ENCODE data around the gene ALKBH1.
"Not testable (repeated sequence)": the region's sequence is repeated elsewhere in the genome, so short reads cannot be mapped to it uniquely, and the experiment has no call there.

The ALKBH1 gene

DNA sequence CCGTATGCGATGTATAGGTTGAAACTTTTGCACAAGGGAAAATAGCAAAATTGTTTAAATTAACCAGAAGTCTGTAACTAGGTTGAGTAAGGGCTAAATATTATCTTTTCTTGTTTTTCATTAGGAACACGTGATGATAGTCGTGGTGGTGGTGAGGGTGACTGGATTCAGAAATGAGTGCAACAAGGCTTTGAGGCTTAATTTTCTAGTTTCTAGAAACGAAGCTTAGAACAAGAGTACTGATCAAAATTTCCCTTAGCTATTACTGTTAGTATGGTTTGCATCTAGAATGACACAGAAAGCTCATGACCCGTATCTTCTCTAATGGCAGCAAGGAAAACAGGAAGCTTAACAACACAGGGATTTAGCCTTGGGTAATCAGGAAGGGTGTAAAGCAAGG, 7.1 kb upstream of the ALKBH1 start:
- H3K9me3 Mint-ChIP-seq, result no peaks in the 10 kb centered on the region
- no peak for ATAC-seq (replicated peaks; ENCODE audit: extremely low read depth, poor library complexity, severe bottlenecking)
- DNase-seq (ENCODE audit: low spot score in 2 of 2), result no peak
- no peak overlapping the region for H3K4me3 Mint-ChIP-seq
- peaks cover 12% of the 10 kb centered on the region for H3K4me1 Mint-ChIP-seq
- H3K27ac Mint-ChIP-seq (ENCODE audit: low read depth), result peak overlapping the region; percentile 58
- peaks cover 80% of the 10 kb centered on the region for H3K36me3 Mint-ChIP-seq (ENCODE audit: insufficient read depth)
- H3K27me3 Mint-ChIP-seq, result no peaks in the 10 kb centered on the region

- Mint-ChIP-seq H3K4me3 (no peak overlapping the region), H3K36me3 (ENCODE audit: insufficient read depth) (peaks cover 54% of the 10 kb centered on the region), H3K27me3 (no peaks in the 10 kb centered on the region), H3K4me1 (peaks cover 40% of the 10 kb centered on the region), H3K27ac (ENCODE audit: low read depth) (no peak overlapping the region), H3K9me3 (no peaks in the 10 kb centered on the region)
- ATAC-seq (replicated peaks; ENCODE audit: extremely low read depth, poor library complexity, severe bottlenecking) (no peak), DNase-seq (ENCODE audit: low spot score in 2 of 2) (no peak)
These were observed 2.5 kb upstream of the ALKBH1 start for GRCh38 chr14:77710364-77710763.

DNA sequence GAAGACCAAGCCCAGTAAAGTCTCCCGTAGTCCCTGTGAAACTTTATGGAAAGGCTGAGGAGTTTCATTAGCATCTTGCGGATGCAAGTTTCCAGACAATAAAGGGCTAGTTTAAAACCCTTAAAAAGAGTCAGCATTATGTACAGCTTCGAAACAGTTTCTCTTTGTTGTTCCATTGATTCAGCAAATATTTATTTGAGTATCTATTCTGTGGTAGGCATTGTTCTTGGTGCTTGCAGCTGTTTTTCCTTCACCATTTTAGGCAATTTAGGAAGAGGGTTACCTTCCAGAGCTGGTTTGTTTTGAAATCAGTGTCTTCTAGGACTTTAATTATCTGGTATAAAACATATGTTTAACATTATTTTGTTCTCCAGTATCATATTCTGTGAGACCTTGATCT, 1.6 kb upstream of the ALKBH1 start:
- no peak for ATAC-seq (replicated peaks; ENCODE audit: extremely low read depth, poor library complexity, severe bottlenecking)
- Mint-ChIP-seq H3K4me1 (peaks cover 34% of the 10 kb centered on the region), H3K27ac (ENCODE audit: low read depth) (no peak overlapping the region), H3K27me3 (no peaks in the 10 kb centered on the region), H3K9me3 (no peaks in the 10 kb centered on the region), H3K4me3 (peak overlapping the region; percentile 87), H3K36me3 (ENCODE audit: insufficient read depth) (peaks cover 46% of the 10 kb centered on the region)
- DNase-seq (ENCODE audit: low spot score in 2 of 2), result no peak

GRCh38 chr14:77708749-77709148, 926 bp upstream of the ALKBH1 start:
- Mint-ChIP-seq H3K27ac (ENCODE audit: low read depth) (peak overlapping the region; percentile 94), H3K9me3 (no peaks in the 10 kb centered on the region), H3K4me1 (peaks cover 34% of the 10 kb centered on the region), H3K4me3 (peak overlapping the region; percentile 87), H3K36me3 (ENCODE audit: insufficient read depth) (peaks cover 48% of the 10 kb centered on the region), H3K27me3 (no peaks in the 10 kb centered on the region)
- DNase-seq (ENCODE audit: low spot score in 2 of 2) (no peak), ATAC-seq (replicated peaks; ENCODE audit: extremely low read depth, poor library complexity, severe bottlenecking) (no peak)

GRCh38 chr14:77707355-77707723, 484 bp downstream of the ALKBH1 start:
- Mint-ChIP-seq H3K4me1 (peaks cover 34% of the 10 kb centered on the region), H3K27me3 (no peaks in the 10 kb centered on the region), H3K36me3 (ENCODE audit: insufficient read depth) (peaks cover 49% of the 10 kb centered on the region), H3K9me3 (no peaks in the 10 kb centered on the region), H3K27ac (ENCODE audit: low read depth) (peak overlapping the region; percentile 94), H3K4me3 (peak overlapping the region; percentile 87)
- DNase-seq (ENCODE audit: low spot score in 2 of 2) (no peak), ATAC-seq (replicated peaks; ENCODE audit: extremely low read depth, poor library complexity, severe bottlenecking) (peak; percentile 29)

- Mint-ChIP-seq H3K27ac (ENCODE audit: low read depth) (no peak overlapping the region), H3K4me1 (no peaks in the 10 kb centered on the region), H3K4me3 (no peak overlapping the region), H3K36me3 (ENCODE audit: insufficient read depth) (peaks cover 43% of the 10 kb centered on the region), H3K27me3 (no peaks in the 10 kb centered on the region), H3K9me3 (no peaks in the 10 kb centered on the region)
- no peak for ATAC-seq (replicated peaks; ENCODE audit: extremely low read depth, poor library complexity, severe bottlenecking)
- no peak for DNase-seq (ENCODE audit: low spot score in 2 of 2)
These were observed 16.6 kb downstream of the ALKBH1 start for GRCh38 chr14:77691259-77691658.

- ATAC-seq (replicated peaks; ENCODE audit: extremely low read depth, poor library complexity, severe bottlenecking), result no peak
- H3K27me3 Mint-ChIP-seq, result no peaks in the 10 kb centered on the region
- H3K27ac Mint-ChIP-seq (ENCODE audit: low read depth), result no peak overlapping the region
- DNase-seq (ENCODE audit: low spot score in 2 of 2), result no peak
- H3K36me3 Mint-ChIP-seq (ENCODE audit: insufficient read depth), result peaks cover 19% of the 10 kb centered on the region
- no peaks in the 10 kb centered on the region for H3K4me1 Mint-ChIP-seq
- no peaks in the 10 kb centered on the region for H3K9me3 Mint-ChIP-seq
- no peak overlapping the region for H3K4me3 Mint-ChIP-seq
These were observed 25.7 kb downstream of the ALKBH1 start for GRCh38 chr14:77682158-77682553.

DNA sequence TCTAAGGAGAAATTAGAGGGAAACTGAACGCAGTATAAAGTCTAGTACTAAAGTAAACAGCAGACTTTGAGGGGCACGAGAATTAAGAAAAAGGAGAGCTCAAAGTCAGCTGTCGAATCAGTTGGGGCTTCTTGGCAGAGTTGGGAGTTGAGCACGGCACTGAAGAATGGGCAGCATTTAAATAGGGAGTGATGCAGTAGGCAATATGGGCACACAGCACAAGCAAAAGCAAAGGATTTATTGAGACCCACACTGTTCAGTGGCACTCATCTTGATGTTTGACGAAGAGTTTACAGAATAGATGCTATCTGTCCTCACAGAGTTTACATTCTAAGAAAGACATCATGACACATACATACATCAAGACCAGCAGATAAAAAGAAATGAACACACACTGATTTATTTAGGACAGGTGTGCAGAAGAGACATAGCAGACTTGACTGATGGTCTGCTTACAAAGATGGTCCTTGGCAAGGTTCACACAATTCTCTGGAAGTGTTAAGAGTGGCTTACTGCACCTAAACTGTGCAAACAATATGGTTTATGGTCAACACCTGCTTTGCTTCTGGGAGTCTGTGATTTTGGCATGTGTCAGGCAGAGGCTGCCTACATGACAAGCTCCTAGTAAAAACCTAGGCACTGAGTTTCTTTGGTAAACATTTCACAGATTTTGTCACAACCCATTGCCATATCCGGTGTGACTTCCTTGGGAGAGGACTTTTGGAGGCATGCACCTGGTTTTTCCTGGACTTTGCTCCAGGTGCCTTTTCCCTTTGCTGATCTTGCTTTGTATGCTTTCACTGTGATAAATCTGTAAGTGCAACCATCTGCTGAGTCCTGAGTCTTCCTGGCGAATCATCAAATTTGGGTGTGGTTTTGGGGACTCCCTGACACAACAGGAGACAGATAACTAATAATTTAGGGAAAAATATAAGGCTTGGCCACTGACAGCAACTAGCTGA, 26.3 kb downstream of the ALKBH1 start:
- Mint-ChIP-seq H3K27me3 (no peaks in the 10 kb centered on the region), H3K4me1 (no peaks in the 10 kb centered on the region), H3K36me3 (ENCODE audit: insufficient read depth) (peaks cover 20% of the 10 kb centered on the region), H3K4me3 (no peak overlapping the region), H3K27ac (ENCODE audit: low read depth) (no peak overlapping the region), H3K9me3 (no peaks in the 10 kb centered on the region)
- no peak for DNase-seq (ENCODE audit: low spot score in 2 of 2)
- ATAC-seq (replicated peaks; ENCODE audit: extremely low read depth, poor library complexity, severe bottlenecking), result no peak

GRCh38 chr14:77674931-77675330, 32.9 kb downstream of the ALKBH1 start:
- ATAC-seq (replicated peaks; ENCODE audit: extremely low read depth, poor library complexity, severe bottlenecking) (no peak), DNase-seq (ENCODE audit: low spot score in 2 of 2) (no peak)
- no peak overlapping the region for H3K27ac Mint-ChIP-seq (ENCODE audit: low read depth)
- H3K9me3 Mint-ChIP-seq, result no peaks in the 10 kb centered on the region
- no peaks in the 10 kb centered on the region for H3K4me1 Mint-ChIP-seq
- no peaks in the 10 kb centered on the region for H3K27me3 Mint-ChIP-seq
- no peak overlapping the region for H3K4me3 Mint-ChIP-seq
- peaks cover 39% of the 10 kb centered on the region for H3K36me3 Mint-ChIP-seq (ENCODE audit: insufficient read depth)

DNA sequence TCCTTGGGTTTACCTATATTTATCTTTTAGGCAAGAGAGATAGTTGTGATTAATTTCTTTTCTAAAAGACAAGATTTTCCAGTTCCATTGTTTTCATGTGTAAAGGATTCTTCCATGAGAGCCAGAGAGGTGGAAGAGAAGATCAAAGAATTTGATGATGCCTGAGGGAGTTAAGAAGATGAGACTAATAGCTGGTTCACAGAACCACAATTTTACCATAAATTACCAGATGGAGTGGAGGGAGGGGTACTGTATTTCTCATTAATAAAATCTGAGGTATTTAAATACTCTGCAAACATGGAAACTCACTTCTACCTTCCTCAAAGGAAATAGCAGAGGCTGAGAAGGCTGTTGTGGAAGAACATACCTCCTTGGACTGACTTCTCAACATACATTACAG, 34.6 kb downstream of the ALKBH1 start:
- Mint-ChIP-seq H3K36me3 (ENCODE audit: insufficient read depth) (peaks cover 32% of the 10 kb centered on the region), H3K27me3 (no peaks in the 10 kb centered on the region), H3K27ac (ENCODE audit: low read depth) (no peak overlapping the region), H3K4me1 (no peaks in the 10 kb centered on the region), H3K4me3 (no peak overlapping the region), H3K9me3 (no peaks in the 10 kb centered on the region)
- ATAC-seq (replicated peaks; ENCODE audit: extremely low read depth, poor library complexity, severe bottlenecking) (no peak), DNase-seq (ENCODE audit: low spot score in 2 of 2) (no peak)

DNA sequence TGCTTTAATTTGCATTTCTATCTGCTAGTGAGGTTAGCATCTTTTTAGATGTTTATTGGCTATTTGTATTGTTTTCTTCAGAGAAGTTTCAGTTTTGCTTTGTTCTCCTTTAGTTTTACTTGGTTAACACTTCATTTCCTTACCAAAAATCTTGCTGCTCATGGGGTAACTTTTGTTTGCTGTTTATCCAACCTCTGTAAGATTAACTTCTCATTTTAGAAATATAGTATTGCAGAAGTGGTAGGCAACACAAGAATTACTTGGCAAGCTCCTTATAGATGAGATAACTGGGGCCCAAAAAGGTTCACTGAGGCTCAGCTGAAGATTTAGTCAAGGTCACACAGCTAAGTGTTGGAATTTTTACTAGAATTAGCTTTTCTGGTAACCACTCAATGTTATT, 40.5 kb downstream of the ALKBH1 start:
- Mint-ChIP-seq H3K27me3 (no peaks in the 10 kb centered on the region), H3K4me3 (no peak overlapping the region), H3K4me1 (no peaks in the 10 kb centered on the region), H3K36me3 (ENCODE audit: insufficient read depth) (no peaks in the 10 kb centered on the region), H3K27ac (ENCODE audit: low read depth) (no peak overlapping the region), H3K9me3 (no peaks in the 10 kb centered on the region)
- no peak for DNase-seq (ENCODE audit: low spot score in 2 of 2)
- no peak for ATAC-seq (replicated peaks; ENCODE audit: extremely low read depth, poor library complexity, severe bottlenecking)

GRCh38 chr14:77663293-77663692, 44.5 kb downstream of the ALKBH1 start:
- DNase-seq (ENCODE audit: low spot score in 2 of 2) (no peak), ATAC-seq (replicated peaks; ENCODE audit: extremely low read depth, poor library complexity, severe bottlenecking) (no peak)
- Mint-ChIP-seq H3K4me1 (no peaks in the 10 kb centered on the region), H3K36me3 (ENCODE audit: insufficient read depth) (no peaks in the 10 kb centered on the region), H3K27me3 (no peaks in the 10 kb centered on the region), H3K27ac (ENCODE audit: low read depth) (no peak overlapping the region), H3K9me3 (no peaks in the 10 kb centered on the region), H3K4me3 (no peak overlapping the region)

DNA sequence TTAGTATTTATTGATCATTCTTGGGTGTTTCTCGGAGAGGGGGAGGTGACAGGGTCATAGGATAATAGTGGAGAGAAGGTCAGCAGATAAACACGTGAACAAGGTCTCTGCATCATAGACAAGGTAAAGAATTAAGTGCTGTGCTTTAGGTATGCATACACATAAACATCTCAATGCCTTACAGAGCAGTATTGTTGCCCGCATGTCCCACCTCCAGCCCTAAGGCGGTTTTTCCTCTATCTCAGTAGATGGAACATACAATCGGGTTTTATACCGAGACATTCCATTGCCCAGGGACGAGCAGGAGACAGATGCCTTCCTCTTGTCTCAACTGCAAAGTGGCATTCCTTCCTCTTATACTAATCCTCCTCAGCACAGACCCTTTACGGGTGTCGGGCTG, 46.3 kb downstream of the ALKBH1 start:
- H3K4me3 Mint-ChIP-seq; H3K36me3 Mint-ChIP-seq (ENCODE audit: insufficient read depth); DNase-seq (ENCODE audit: low spot score in 2 of 2); ATAC-seq (replicated peaks; ENCODE audit: extremely low read depth, poor library complexity, severe bottlenecking); H3K9me3 Mint-ChIP-seq; H3K27ac Mint-ChIP-seq (ENCODE audit: low read depth); H3K4me1 Mint-ChIP-seq; H3K27me3 Mint-ChIP-seq: not testable (repeated sequence)
